ENCODE data around the gene NECTIN1. TPM values are rescaled to one million over a fixed set of nuclear protein-coding genes. Genes with fewer than 3 reads are reported as not detected.
"Not testable (repeated sequence)": the region's sequence is repeated elsewhere in the genome, so short reads cannot be mapped to it uniquely, and the experiment has no call there.

The NECTIN1 gene
- total RNA-seq, 1 donor from 2014 or later, result 3.4 TPM

DNA sequence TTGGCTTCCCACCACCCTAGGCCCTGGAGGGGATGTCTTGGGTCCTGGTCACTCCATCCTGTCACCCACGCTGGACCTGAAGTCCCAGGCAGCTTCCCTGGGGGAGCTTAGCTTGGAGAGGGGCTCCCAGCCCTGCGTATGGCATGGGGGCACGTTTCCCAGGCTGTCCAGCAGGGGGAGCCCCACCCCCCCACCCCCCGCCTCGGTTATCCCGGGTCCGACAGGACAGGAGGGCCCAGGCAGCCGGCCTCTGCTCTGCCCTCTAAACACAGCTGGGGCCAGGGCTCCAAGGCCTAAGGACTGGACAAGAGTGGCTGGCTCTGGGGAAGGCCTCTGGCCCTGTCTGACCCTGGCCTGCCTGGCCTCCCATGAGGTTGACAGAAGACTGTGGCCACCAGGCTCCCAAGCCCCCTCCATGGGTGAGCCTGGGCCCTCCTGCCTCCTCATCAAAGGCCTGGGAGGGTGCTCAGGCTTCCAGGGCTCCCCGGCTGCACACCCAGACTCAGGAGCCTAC is 104.8 kb downstream of the NECTIN1 start:
- DNase-seq (ENCODE audit: low read depth), result no peak

DNA sequence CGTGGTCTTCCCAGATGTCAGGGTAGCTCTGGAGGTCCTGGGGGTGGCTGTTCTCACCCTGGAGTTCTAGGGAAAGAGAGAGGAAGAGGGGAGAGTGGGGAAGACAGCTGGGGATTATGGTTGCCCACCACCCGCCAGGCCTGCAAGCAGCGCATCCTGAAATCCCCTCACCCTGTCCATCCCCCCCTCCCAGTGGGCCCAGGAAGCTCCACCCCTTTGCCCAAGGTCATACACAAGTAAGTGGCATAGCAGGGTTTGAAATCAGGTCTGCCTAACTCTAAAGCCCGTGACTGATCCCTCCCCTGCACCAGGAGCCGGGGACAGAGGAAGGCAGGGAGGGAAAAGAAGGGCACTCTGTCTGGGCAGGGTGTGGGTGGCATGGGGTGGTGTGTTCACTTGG is 105.3 kb downstream of the NECTIN1 start:
- no peak for DNase-seq (ENCODE audit: low read depth)

DNA sequence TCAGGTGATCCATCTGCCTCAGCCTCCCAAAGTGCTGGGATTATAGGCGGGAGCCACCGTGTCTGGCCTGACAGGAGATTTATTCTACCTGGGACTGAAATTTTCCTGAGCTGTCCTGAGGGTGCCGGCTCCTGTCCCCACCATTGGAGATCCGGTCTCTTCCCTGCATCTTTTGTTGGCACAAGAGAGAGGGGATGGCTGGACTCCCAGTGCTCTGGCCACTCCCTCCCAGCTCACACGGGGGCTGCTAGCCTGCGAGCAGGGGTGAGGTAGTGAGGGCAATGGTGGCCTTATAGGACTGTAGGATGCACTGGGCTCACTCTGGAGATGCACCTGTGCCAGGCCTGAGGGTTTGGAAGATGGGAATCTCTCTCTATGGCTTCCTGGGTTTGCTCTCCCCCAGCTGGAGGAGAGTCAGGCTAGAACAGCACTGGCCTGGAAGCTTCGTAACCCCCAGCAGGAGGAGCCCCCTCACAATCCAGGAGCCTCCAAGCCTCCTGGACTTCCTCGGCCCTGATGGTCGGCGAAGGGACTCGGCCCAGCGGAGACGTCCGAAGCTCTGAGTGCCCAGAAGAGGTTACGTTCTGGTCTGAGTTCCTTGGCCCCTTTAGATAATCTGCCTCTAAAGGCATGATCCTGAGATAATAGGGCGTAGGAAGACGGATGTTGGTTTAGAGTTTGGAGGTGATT is 106.4 kb downstream of the NECTIN1 start:
- no peak for DNase-seq (ENCODE audit: low read depth)

DNA sequence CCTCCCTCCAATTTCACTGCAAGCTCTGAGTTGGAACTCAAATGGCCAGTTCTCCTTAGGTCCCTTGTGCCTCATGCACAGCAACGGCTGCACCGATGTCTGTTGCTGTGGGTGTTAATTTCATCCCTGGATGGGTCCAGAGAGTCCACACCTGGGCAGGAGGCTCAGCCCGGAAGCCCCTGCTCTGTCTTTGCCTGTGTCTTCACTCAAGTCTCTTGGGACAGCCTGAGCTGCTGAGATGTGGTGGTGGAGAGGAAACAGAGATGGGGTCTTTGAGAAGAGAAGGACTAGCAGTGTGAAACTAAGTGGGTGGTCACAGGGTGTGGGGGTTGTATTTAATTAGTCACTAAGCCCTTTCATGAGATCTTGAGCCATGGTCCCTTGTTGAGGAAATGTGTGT is 109.3 kb downstream of the NECTIN1 start:
- DNase-seq (ENCODE audit: low read depth), result no peak

DNA sequence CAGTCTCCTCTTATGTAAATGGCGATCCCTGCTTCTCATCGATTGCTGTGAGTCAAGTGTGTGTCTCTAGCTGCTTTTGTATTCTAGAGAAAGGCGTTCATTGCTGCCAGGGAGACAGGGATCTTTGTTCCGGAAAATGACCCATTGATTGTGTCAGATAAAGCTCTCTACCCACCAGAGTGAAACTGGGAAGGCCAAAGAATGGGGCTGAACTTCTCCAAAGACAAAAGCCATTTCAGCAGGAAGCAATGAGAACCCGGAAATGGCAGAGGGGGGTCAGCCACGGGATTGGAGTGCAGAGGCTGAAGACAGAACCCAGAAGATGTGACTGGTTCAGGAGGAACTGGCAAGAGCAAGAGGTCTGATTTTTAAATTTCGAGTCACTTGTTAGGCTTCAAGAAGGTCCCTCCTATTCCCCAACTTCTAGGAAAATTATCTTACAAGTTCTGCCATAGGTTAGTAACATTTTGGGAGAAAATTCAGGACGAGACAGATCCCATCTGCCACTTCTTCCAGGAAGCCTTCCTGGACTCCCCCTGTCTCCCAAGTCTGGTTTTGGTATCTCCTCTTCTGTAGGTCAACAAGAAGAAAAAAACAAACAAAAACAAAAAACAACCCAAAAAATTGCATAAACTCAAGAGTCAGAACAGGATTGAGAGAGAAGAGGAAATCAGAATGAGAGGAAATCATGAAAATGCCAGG is 110.6 kb downstream of the NECTIN1 start:
- no peak for DNase-seq (ENCODE audit: low read depth)

DNA sequence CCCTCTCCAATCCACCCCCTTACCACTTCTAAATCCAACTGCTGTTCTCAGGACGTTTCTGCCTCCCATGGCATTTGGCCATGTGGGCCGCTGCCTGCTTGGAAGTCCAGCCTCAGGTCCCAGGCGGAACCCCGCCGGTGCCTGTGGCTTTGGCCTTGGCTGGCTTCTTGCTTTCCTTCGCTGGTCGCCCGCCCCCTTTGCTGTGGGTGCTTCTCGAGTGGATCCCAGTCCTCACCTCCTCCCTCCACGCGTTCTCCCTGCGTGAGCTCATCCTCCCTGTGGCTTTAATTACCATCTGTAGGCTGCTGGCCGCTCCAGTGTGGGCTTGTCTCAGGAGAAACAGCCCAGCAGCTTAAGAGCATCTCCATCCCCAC is 111.7 kb downstream of the NECTIN1 start:
- DNase-seq (ENCODE audit: low read depth), result no peak

DNA sequence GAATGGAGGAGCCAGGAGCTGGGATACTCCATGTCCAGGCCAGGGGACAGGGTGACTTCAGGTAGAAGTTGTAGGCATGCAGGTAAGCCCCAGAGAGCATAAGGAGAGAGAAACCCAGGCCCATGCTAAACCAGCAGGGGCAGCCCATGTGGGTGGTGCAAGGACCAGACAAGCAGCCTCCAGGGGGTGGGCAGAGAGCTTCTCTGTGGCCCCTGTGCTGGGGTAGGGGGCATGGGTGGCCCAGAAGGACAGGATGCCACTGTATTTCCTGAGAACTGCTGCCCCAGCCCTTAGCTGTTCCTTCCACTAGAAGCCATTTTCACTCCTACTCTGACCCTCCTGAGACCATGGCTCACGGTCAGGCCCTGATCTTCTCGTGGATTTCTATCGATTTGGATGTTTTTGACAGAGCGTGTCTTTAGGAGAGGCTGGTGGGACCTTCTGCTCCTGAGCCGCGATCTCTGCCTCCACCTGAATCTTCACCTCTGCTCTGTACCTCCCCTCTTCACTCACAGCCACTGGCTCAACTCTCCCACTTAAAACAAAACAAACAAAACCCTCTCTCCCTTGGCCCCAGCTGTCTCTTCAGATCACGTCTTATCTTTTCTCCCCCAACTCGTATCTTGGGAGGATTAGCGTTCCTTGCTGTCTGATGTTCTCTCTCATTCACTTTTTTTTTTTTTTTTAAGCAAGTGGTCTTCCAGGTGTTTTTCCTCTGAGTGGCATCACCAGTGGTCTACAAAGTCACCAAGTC is 112.2 kb downstream of the NECTIN1 start:
- DNase-seq (ENCODE audit: low read depth), result no peak

DNA sequence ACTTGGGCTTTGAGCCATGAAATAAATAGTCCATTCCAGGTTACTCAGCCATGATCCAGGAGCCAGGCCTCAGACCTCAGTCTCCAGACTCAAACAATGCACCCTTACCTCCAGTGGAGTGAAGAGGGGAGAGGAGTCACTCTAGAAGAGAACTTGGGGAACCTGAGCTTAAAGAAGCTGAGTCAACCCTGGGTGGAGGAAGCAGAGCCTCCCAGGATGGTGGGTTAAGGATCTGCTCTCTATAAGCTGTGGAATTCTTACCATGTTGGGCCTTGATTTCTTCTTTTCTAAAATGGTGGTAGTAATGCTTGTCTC is 113.2 kb downstream of the NECTIN1 start:
- DNase-seq (ENCODE audit: low read depth), result no peak

DNA sequence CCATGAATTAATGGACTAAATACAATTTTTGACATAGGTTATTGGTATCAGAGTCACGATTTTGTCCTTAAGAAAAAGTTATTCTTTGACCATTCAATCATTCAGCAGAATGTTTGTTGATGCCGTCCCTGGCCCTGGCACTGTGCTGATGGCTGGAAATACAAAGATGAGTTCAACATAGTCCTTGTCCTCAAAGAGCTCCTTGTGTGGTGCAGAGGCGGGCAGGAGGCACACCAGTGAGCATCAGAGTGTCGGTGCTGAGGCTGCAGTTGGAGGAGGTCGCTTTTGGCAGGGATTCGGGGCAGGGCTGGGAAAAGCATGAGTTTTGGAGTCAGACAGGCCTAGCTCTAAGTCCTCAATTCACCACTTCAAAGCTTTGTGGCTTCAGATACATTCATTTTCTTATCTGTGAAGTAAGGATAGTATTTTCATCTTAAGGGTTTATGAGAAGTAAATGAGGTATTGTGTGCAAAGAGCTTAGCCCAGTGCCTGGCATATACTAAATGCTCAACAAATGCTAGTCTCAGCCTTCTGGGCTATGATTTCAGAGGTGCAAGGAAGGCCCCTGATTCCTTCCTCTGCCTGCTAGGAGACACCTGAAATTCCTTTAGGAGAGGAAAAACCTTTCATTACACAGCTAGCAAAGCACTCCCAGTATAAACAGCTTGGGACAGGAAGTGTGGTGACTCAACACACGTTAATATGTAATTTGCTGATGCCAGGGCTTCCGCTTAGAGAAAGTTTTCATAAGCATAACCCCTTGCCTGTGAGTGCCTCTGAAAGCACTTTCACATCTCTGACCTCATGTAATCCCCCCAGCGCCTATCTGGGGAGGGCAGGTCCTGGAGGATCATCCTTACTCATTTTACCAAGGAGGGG is 113.8 kb downstream of the NECTIN1 start:
- peak; percentile 22 for DNase-seq (ENCODE audit: low read depth)

DNA sequence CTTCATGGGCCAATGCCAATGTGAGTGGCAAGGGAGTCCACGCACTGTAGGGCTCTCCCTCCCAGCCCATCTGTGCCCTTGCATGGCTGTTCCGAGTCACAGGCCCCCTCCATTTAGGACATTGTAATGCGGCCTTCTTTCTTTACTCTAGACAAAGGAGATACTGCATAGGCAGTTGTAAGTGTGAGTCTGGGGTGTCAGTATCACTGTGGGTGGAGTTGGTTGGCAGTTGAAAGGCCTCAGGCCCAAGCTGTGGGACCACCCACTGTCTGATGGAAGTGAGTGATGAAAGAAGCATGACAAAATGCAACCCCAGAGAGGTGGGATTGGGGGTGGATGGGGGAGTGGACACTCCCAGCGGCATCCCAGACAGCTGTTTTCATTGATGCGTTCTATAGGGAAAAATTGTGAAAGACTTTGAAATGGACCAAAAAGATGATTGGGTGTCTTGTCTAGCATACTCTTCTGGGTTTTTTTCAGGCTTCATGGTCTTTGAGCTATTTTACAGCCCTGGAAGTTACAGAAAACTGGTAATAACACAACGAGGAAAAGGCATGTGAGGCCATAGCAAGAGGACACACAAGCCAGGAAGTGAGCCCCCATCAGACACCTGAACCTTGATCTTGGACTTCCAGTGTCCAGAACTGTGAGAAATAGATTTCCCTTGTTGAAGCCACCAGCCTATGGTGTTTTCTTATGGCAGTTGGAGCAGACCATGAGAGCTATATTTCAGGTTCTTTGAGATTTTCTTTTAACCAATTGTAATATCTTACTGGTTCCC is 114.6 kb downstream of the NECTIN1 start:
- no peak for DNase-seq (ENCODE audit: low read depth)

DNA sequence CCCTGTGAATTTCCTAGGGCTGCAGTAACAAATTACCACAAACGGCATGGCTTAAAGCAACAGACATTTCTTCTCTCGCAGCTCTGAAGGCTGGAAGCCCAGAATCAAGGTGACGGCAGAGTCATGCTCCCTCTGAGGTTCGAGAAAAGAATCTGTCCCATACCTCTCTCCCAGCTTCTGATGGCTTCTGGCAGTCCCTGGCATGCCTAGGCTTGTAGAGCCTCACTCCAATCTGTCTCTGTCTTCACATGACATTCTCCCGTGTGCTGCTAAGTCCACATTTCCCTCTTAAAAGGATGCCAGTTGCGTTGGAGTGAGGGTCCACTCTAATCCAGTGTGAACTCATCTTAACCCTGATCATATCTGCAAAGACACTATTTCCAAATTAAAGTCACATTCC is 116.2 kb downstream of the NECTIN1 start:
- DNase-seq (ENCODE audit: low read depth), result no peak

DNA sequence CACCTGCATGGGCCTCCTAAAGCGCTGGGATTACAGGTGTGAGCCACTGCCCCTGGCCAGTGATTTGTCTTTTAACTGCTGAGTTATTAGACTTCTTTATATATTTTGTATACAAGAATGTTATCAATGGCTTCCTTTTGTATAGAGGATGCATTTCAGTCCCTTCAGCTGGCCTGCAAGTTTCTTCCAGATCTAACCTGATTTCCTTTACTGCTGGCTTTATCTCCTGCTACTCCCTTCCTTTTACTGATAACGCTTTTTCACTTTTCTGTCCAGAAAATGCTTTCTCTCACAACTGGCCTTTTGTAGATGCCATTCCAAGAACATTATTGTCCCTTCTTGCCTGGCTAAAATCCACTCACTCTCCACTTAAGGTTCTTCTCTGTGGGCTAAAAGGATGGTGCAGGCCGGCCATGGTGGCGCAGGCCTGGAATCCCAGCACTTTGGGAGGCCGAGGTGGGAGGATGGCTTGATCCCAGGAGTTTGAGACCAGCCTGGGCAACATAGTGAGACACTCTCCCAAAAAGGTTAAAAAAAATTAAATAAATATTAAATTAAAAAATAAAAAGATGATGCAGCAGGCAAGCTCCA is 118.1 kb downstream of the NECTIN1 start:
- no peak for DNase-seq (ENCODE audit: low read depth)

DNA sequence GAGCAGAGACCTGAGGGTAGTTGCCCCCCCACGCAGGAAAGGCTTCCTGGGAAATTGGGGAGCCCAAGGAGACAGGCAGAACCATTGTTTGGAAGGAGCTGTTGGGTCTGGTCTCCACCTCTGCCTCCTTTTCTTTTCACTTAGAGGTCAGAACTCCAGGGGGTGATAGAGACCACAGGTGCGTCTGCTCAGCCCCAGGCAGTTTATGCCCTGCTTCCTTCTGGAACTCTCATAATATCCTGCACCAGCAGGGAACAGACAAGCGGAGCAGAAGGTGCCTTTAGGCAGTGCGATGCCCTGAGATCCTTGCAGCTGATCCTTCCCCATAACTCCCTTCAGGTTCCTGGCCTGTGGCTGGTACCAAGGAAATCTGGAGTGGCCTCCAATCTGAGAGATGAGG is 120.2 kb downstream of the NECTIN1 start:
- no peak for DNase-seq (ENCODE audit: low read depth)

DNA sequence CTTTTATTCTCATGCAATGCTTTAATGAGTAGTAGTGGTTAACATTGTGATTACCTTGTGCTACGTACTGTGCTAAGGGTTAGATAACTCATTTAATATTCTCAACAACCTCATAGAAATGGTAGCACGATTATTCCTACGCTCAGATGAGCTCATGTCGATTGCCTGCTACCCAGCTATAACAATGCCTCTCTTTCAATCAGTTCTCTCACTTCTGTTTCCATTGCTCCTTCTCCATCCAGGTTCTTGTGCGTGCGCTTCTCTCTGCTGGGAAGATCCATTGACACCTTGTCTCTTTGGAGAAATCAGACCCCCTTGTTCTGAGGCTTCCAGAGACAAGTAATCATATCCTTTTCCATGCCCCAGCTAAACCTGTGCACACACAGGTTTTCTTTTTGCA is 120.8 kb downstream of the NECTIN1 start:
- DNase-seq (ENCODE audit: low read depth), result no peak

DNA sequence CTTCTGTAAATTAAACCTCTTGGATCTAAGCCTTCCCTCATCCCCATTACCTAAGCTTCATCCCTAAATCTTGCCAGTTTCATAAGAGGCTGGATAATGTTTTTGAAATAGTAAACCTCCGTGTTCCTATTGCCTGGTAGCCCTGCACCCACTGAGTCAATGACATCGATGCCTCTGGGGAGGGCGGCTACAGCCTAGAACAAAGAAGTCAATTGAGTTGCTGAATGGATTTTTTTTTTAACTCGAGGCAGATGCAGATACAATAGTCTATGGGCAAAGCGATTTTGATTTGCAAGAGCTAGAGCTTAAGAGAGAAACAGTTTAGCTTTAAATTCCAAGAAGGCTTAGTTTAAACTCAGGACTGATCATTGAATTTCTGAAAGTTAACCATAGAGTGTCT is 121.3 kb downstream of the NECTIN1 start:
- DNase-seq (ENCODE audit: low read depth), result no peak

DNA sequence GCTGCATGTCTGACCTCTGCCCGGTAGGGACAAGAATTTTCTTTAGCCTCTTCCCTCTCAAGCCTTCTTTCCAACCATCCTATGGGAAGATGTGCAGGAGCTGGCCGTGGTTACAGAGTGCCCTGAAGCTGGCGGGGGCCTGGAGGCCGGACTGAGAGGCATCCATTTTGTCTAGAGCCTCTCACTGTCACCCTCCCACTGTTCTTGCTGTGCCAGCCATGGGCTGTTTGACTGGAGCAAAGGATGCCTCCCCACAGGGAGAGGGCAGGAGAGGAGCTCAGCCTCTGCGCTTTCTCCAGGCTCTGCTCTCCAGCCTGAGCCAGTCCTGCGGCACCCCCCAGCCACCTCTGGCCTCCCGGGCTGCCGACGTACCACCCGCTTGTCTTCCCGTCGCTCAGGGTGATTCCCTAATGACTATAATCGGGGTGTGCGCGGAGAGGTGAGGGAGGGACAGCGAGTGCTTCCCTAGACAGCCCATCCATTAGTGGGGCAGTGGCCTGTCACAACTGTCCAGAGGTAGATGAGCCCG is 123.8 kb downstream of the NECTIN1 start:
- no peak for DNase-seq (ENCODE audit: low read depth)

DNA sequence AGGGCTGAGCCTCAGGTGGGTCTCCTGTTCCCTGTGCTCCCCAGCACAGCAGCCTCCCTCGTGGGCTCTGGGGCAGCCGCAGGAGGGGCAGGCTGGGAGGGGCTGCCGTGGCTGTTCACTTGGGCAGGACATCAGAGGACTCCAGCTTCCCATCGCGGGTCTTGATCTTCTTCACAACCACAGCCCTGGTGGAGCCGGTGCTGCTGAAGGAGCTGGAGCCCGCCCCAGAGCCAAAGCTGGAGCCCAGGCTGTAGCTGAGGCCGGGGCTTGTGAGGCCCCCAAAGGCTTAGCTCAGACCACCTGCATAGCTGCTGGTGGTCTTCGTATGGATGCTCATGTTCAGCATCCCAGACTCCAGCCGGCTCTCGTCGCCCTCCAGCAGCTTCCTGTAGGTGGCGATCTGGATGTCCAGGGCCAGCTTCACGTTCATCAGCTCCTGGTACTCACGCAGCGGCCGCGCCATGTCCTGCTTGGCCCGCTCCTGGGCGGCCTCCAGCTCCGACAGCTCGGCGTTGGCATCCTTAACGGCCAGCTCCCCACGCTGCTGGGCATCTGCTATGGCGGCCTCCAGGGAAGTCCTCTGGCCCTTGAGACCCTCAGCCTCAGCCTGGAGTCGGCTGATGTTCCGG is 126.1 kb downstream of the NECTIN1 start:
- no peak for DNase-seq (ENCODE audit: low read depth)

DNA sequence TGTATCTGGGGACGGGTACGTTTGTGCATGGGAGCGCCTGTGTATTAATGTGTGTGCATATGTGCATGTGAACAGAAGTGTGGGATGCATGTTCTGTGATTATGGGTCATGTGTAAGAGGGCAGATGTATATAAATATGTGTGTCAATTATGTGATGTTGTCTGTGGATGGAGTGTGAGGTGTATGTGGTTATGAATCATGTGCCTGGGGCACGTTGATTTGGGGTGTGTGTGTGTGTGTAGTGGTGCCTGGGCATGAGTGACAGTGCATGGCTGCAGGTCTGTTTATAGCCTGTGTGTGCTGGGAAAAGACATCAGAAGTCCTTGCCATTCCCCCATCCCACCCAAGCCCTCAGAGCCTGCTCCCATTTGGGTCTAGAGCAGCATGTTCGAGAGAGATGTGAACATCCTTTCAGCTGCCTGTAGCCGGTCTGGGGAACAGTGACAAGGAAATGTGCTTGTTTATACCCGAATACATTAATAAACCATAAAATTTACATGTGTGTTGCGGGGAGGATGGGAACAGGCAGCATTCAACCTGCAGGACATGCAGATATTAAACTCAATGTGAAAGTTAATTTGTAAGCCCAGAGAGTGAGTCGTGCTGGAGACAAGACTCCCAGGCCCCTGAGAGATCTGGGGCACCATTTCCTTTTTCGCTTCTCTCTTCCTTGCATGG is 129.0 kb downstream of the NECTIN1 start:
- no peak for DNase-seq (ENCODE audit: low read depth)

DNA sequence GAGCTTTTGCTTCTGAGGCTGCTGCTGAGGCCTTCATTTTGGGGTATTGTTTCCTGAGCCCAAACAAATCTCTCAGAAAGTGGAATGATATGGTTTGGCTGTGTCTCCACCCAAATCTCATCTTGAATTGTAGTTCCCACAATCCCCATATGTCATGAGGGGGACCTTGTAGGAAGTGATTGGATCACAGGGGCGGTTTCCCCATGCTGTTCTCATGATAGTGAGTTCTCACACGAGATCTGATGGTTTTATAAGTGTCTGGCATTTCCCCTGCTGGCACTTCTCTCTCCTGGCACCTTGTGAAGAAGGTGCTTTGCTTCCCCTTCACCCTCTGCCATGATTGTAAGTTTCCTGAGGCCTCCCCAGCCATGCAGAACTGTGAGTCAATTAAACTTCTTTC is 133.1 kb downstream of the NECTIN1 start:
- not testable (repeated sequence) for DNase-seq (ENCODE audit: low read depth)

Data from myocyte (in vitro differentiated cells).